ENCODE results near the gene TMOD2.

The TMOD2 gene

DNA sequence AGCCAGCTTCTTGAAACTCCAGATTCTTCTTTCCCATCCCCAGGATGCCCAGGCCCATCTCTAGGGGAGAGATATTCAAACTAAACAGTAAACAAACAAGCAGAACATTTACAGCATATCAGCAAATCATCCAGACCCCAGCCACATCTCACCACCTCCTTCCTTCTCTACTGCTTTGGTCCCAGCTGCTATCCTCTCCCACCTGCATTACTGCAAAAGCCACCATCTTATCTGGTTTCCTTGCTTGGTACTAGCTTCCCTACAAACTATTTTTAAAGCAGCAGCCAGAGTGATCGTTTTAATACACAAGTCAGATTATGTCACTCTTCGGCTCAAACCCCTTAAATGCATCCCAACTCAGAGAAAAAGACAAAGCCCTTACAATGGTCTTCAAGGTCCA lies 18.8 kb upstream of the TMOD2 start:
- DNase-seq = no peak
- in situ Hi-C loops (cut with MboI; ENCODE audit: low pct_unique_long_range_greater_than_20kb, low sequenced_read_pairs) = no loop called here

DNA sequence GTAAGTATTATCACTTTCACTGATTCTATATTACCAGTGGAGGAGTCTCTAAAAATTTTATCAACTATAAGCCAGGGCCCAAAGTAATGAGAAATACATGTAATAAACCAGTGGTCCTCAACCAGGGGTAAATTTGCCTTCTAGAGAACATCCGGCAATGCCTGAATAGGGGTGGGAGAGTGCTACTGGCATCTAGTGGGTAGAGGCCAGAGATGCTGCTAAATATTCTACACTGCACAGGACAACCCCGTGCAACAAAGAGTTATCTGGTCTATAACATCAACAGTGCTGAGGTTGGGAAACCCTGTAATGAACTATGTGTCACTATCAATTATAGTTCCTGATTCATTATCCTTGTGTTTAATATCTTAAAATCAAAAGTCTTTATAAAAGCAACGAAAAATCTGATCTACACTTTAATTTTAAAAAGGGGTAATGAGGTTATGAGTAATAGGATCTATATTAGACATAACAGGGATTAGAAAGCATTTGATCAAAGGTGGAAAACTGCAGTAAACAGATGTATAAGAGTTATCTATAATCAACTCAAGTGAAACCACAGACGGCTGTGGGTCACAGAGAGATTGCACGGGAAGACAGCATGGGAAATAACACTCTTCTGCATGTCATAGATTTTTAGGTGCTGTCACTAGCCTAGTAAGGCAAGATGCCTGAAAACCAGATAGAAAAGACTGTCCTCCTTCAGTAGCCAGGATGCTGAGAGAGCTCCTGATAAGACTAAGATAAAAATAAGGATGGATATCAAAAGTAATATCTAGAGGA lies 16.0 kb upstream of the TMOD2 start:
- in situ Hi-C loops (cut with MboI; ENCODE audit: low pct_unique_long_range_greater_than_20kb, low sequenced_read_pairs) = no loop called here

DNA sequence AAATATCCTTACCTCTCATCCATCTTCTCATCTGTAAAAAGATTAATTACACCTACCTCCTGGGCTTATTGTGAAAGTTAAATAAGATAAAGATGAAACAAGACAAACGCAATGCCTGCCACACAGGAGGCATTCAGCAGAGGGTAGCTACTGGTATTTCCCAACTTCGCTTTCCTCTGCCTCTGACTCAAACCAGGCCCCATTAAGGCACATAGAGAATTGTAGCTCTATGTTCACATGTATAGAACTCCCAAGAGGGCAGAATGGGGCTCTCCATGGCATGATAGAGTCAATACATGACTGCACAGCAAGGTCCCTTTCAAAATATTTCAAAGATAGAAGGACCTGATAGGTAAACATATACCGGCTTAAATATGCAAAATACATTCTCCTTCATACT lies 15.3 kb upstream of the TMOD2 start:
- in situ Hi-C loops (cut with MboI; ENCODE audit: low pct_unique_long_range_greater_than_20kb, low sequenced_read_pairs) = no loop called here
- peak; percentile 18 for DNase-seq

More for the DNA sequence above, 16.0 kb upstream of the TMOD2 start:
- peak; percentile 32 for DNase-seq

DNA sequence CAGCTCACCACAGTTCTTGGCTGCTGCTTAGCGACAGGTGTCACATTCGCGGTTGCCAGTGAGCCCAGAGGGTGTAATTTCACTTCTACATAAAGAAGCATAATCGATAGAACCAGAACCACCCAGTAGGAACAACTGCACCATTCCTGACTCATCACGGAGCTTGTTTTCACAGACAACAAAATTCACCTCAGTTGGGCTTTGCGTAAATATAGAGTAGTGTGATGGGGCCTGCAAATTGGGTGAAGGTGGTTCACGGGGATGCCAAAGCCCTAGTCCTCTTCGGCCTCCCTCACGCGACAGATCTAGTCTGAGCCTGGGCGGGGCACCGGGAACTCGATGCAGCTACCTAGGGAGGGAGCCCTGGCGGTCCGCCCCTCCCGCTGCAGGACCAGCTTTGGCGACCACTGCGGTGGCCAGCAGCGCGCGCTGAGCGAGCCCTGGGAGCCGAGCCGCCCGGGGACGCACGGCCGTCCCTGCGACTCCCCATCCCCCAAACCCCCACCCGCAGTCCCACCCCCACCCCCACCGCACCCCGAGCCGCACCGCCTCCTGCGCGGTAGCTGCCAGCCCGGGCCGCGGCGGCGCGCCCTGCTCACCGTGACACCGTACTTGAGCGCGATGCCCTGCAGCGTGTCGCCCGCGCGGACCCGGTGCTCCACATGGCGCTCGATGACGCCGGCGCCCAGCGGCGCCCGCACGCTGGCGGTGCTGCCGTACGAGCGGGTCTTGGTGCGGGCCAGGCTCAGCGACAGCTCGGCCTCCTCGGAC lies 14.5 kb upstream of the TMOD2 start:
- DNase-seq = peak; percentile 47
- in situ Hi-C loops (cut with MboI; ENCODE audit: low pct_unique_long_range_greater_than_20kb, low sequenced_read_pairs) = no loop called here

DNA sequence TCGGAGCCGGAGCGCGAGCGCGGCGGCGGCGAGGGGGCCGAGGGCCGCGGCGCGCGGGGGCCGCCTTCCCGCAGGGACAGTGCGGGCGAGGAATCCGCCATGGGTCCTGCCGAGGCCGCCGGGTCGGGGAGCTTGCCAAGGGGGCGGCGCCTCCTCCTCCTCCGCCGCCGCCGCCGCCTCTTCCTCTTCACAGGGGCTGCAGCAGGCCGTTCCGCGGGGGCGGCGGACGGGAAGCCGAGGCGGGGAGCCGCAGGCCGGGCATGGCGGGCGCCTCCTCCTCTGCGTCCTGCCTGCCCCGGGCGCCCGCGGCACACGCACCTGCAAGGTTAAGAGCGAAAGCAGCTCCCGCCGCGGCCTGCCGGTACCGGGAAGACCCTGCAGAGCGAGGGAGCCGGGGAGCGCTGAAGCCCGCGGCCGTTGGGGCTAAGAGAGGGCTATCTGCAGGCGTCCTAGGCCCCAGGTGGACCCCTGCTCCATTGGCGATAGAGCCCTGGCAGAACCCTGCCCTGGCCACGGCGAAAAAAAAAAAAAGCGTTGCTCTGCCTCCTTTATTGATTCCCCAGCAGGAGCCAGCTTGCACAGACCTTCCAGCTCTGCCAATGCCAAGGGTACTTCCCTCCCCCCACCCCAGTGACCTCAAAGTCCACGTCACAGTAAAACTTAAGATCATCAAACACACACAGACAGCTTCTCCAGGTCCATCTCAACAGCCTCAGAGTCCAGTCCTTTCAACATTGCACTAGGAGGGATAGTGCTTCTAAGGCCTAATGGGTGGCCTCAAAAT lies 13.7 kb upstream of the TMOD2 start, which contains the start of gene LYSMD2:
TSS of gene LYSMD2 (minus strand) at position 134 of the 784 bp plus-strand sequence. CDS start at position 101, 33 bp downstream.
- peak; percentile 77 for DNase-seq

DNA sequence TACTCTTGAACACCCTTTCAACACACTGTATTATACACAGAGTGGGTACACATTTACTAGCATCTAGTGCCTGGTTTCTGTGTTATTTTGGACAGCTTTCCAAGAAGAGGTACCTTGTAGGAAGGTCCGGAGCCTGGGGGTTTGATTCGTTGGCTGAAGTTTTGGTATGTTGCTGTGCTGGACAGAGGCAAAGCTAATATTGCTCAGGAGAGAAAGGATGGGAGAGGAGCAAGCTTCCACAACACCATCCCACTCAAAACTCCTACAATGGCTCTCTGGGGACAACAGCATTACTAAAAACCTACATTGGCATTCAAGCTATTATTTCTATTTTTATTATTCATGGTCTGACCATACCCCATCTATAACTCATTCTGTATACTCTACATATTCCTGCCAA lies 12.8 kb upstream of the TMOD2 start:
- in situ Hi-C loops (cut with MboI; ENCODE audit: low pct_unique_long_range_greater_than_20kb, low sequenced_read_pairs) = no loop called here
- DNase-seq = no peak

More for the DNA sequence above, 13.7 kb upstream of the TMOD2 start, which contains the start of gene LYSMD2:
- in situ Hi-C loops (cut with MboI; ENCODE audit: low pct_unique_long_range_greater_than_20kb, low sequenced_read_pairs) = no loop called here

DNA sequence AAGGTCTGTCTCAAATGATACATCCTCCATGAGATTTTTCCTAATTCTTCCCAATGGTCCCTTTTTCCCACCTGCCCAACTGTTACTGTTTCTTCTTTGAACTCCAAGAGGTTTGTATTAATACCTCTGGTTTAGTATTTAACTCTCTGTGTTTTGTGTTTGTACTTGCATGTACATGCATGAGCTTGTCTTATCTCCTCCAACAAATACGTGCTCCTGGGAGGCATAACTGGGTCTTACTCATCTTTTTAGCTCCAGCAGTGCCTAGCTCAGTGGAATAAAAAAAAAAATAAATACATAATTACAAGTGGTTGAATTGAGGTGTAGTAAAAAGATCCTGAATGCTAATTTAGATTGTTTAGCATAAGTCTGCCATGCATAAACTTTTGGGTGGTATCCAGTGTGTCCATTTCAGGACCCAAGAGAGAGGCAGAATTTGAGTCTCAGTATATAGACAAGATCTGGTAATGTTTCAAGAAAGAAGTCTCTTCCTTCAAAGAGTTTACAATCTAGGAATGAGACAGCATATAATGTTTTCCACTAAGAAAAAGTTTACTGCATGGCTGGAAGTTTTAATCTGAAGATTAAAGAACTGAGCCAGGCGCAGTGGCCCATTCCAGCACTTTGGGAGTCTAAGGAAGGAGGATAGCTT lies 12.2 kb upstream of the TMOD2 start:
- DNase-seq = no peak
- in situ Hi-C loops (cut with MboI; ENCODE audit: low pct_unique_long_range_greater_than_20kb, low sequenced_read_pairs) = no loop called here

DNA sequence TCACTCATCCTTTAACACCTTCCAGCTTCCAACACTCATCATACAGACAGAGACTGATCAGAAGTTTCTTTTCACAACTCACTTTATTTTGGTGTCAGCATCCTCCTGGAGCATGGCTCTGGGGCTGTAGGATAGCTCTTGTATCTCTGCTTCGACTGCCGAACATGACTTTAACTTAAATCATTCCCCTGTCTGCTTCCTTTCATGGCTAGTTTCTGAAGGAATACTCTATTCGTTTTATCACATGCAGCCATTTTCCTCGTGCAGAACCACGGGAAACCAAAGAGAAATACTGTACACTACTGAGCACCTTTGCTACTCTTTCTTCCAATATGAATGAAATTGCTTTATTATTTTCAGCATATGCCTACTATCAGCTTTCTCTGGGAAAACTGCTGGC lies 2.1 kb upstream of the TMOD2 start:
- no peak for DNase-seq
- in situ Hi-C loops (cut with MboI; ENCODE audit: low pct_unique_long_range_greater_than_20kb, low sequenced_read_pairs) = no loop called here

DNA sequence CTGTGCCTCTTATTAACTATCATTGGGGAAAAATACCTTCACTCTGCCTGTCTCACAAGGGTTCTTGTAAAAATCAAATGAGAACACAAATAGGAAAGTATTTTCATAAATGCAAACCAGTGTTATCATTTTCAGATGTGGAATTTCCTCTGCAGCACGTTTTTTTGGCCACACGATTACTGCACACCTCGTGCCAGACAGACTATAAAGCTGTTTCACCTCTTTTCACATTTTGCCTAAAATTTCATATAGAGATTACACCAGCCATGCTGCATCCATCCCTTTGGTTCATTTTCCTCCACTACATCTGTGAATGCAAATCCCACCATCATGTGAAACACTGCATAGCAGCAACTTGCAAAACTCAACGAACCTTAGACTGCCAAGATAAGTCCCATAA lies 1.2 kb upstream of the TMOD2 start:
- in situ Hi-C loops (cut with MboI; ENCODE audit: low pct_unique_long_range_greater_than_20kb, low sequenced_read_pairs) = no loop called here
- no peak for DNase-seq

DNA sequence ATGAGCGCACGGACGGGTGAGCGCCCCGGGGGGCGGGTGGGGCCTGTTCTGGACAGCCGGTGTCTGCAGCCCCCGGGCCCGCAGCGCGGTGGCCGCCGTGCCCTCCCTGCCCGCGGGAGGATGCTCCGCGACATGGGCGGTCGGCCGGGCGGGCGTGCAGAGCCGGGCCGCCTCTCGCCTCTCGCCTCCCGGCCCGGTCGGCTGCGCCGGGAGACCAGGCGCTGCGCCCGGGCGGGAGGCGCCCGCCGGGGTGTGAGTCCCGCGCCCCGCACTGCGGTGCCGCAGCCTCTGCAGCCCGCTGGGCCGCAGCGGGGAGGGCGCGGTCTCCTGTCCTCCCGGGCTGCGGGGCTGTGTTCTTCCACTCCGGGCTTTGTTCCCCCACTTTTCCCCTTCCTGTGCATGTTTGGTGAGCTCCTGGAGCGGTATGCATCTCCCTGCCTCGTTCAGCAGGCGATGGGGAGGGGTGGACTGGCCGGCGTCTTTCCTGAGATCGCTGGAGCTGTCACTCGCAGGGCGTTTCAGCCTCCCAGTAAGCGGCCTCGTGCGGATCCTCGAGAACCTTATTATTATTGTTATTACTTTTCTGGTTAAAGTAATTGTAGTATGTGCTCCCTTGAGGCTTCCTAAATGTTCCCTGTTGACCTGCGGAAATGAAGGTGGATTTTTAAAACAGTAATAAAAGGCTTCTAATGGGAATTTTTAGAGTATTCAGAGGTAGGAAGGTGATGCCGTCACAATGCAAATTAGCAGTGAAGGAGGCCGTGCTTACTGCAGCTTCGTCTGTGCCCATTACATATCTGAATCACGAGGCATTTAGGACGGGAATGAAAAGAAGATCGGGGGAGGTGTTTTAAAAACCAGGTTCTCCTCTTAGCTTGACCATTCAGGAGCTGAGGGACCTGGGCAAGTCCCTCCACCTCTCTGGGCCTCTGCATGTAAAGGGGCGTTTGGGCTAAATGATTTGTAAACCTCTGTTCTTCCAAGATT lies 593 bp downstream of the TMOD2 start:
- in situ Hi-C loops (cut with MboI; ENCODE audit: low pct_unique_long_range_greater_than_20kb, low sequenced_read_pairs) = no loop called here
- peak; percentile 61 for DNase-seq

DNA sequence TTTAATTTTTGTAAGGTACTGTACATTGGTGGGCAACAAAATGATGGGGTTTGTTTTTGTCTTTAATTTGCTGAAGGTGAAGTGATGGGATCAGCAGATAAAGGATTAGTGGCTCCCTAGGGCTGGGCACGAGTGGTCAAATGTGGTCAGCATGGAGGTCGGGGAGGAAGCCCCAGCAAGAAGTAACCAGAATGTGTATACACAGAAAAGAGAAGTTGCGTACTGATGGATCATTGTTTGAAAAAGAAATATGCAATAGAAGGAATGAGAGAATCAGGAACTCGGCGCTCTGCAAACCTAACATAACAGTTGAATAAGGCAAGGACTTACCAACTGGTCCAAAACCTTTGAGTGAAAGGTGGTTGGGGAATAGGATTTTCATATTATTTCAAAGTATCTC lies 1.5 kb downstream of the TMOD2 start:
- in situ Hi-C loops (cut with MboI; ENCODE audit: low pct_unique_long_range_greater_than_20kb, low sequenced_read_pairs) = no loop called here
- DNase-seq = no peak

DNA sequence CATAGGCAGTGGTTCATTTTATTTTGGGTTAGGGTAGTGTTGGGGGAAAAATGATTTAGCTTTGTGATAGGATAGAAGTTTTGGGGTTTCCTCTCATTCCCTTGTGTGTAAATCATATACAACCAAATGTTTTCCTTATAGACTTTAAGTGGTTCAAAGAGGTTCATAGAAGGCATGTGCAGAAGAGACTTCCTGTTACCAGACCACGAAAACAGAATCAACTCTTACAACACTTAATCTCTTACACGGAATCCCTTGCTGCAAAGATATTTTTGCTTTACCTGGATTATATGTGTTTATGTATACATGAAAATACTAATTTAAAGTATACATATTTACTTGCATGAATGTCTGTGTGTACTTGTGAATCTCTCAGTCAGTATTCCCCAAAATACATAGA lies 2.9 kb downstream of the TMOD2 start:
- in situ Hi-C loops (cut with MboI; ENCODE audit: low pct_unique_long_range_greater_than_20kb, low sequenced_read_pairs) = no loop called here
- no peak for DNase-seq

DNA sequence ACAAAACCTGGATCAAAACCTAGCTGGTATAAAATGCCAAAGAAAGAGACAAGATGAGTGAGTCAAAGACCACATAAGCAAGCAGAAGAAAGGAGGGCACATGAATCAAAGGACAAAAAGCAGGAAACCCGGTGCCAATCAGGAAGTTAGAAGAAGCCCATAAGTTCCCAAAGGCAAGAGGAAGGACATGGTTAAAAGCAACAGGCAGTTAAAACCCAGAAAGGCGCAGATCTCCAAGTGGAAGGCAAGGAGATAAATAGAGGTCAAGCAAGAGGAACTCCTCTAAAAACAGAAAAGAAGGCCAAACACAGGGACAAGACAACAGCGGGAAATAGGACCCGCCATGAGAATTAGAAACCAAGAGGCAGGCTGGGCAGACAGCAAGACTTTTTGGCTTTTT lies 4.4 kb downstream of the TMOD2 start:
- peak; percentile 62 for DNase-seq
- in situ Hi-C loops (cut with MboI; ENCODE audit: low pct_unique_long_range_greater_than_20kb, low sequenced_read_pairs) = no loop called here

DNA sequence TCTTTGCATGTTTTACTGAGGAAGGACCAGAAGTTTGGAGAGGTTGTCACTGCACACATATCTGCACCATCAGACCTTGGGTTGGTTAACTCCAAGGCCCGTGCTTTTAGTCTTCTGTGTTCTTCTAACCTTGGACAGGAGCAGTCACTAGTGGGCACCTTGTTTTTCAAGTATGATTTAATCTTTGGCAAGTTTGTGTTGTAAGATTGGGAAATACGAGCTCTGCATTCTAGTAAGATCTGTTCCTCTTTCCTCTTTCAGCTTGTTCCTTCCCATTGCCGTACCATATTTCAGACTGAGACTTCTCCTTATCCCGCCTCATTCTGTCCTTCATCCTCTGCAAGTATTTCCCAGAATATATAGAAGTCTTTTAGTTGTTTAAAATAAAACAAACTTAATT lies 5.1 kb downstream of the TMOD2 start:
- peak; percentile 55 for DNase-seq
- in situ Hi-C loops (cut with MboI; ENCODE audit: low pct_unique_long_range_greater_than_20kb, low sequenced_read_pairs) = no loop called here

DNA sequence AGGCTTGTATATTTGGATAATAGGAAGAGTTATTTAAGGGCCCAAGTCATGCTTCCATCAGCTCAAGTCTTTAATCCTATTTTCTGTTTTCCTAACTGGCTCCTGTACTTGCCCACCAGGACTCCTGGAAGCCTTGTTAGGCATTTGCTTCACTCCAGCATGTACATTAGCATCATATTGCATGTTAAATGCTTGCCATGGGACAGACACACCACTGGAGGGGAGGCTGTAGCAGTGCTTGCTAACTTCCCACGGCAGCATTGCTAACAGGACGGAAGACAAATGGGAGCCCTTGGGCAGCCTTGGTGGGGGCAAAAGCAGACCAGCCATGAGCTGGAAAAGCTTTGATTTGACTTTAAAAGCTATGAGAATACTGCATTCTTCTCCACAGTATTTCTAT lies 6.1 kb downstream of the TMOD2 start:
- no peak for DNase-seq
- in situ Hi-C loops (cut with MboI; ENCODE audit: low pct_unique_long_range_greater_than_20kb, low sequenced_read_pairs) = no loop called here

DNA sequence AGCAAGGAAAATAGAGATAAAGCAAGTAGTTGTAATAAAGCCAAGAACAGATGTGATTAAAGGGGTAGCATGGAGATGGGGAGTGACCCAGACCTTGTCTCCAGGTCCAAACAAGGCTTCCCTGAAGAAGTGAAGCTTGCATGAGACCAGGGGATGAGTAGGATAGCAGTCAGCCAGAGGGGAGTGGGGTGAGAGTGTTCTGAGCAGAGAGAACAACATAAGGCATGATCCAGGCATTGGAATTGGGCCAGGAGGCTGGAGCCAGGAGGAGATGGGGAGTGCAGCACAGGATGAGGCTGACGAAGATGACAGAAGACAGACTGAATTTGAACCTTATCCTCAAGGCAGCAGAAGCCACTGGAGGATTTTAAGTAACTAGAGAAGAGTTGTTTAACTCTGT lies 7.2 kb downstream of the TMOD2 start:
- no peak for DNase-seq
- in situ Hi-C loops (cut with MboI; ENCODE audit: low pct_unique_long_range_greater_than_20kb, low sequenced_read_pairs) = no loop called here

DNA sequence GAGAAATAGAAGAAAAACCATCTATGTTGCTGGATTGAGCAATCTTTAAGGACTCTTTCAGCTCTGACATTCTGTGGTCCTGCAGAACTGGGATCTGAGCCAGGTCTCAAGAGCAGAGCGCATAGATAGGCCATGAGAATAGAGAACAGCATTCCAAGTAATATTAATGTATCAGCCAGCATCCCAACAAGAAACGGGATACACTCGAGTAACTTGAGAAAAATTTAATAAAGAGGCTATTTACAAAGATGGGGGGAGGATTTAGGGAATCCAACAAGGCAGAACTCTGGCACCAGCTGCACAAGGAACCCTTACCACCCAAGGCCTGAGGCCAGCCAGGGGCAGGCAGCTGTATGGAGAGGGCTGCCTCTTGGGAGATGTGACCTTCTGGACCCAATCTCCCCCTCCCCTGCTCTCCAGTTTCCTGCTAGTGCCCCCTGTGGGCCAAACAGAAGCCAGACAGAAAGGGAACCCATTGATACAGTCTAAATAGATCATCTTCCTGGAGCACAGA lies 8.2 kb downstream of the TMOD2 start:
- in situ Hi-C loops (cut with MboI; ENCODE audit: low pct_unique_long_range_greater_than_20kb, low sequenced_read_pairs) = no loop called here
- peak; percentile 20 for DNase-seq

DNA sequence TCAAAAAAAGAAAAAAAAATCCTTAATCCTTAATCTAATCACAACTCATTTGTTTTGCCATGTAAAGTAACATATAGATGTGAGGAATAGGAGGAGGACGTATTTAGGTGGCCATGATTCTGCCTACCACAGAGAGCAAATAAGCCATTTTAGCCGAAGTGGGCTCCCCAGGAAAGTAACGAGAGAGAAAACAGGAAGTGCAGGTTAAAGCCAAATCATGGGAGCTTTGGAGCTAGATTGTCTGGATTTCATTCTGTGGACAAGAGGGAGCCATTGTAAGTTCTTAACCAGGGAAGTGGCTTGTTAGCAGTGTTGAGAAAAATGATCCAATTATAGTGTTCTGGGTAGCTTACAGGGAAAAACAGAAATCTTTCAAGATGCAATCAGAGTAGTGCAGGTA lies 9.4 kb downstream of the TMOD2 start:
- in situ Hi-C loops (cut with MboI; ENCODE audit: low pct_unique_long_range_greater_than_20kb, low sequenced_read_pairs) = no loop called here
- peak; percentile 41 for DNase-seq

All from KBM-7 (cell line).